GM12891 (cell line): Measurements from ENCODE around the gene RNASEH2A. TPM values are rescaled to one million over a fixed set of nuclear protein-coding genes. Genes with fewer than 3 reads are reported as not detected.

Source experiments
- DNase-seq: peaks from one replicate; pipeline ENCODE4 v3.0.0; 2011; ENCODE audit warnings: low spot score; ENCODE audit not compliant: insufficient read length
- FAIRE-seq: peaks from 2 replicates; lab custom pipeline; 2011; peaks lifted over from hg19 to GRCh38; lab: Jason Lieb, UNC
- PAX5 ChIP-seq: IDR thresholded peaks from 2 replicates; pipeline ENCODE4 v1.6.1; 2011; ENCODE audit warnings: low read length, moderate library complexity, mild to moderate bottlenecking; ENCODE audit not compliant: insufficient read depth, severe bottlenecking
- POLR2A ChIP-seq: IDR thresholded peaks from 2 replicates; pipeline ENCODE4 v1.6.1; 2011; ENCODE audit warnings: low read depth, low read length, control low read depth
- POLR2AphosphoS5 ChIP-seq: IDR thresholded peaks from 2 replicates; pipeline ENCODE4 v1.6.1; 2011; ENCODE audit warnings: low read depth, low read length, control low read depth
- POU2F2 ChIP-seq: IDR thresholded peaks from 2 replicates; pipeline ENCODE4 v1.6.1; 2011; ENCODE audit warnings: low read depth, mild to moderate bottlenecking, control low read depth, low read length, moderate library complexity
- SPI1 ChIP-seq: IDR thresholded peaks from 2 replicates; pipeline ENCODE4 v1.6.1; 2011; ENCODE audit warnings: low read depth, low read length, control low read depth
- TAF1 ChIP-seq: IDR thresholded peaks from 2 replicates; pipeline ENCODE4 v1.6.1; 2011; ENCODE audit warnings: low read depth, low read length, control low read depth
- polyA plus RNA-seq: library from polyadenylated mRNA; unstranded; fragments of >200 nt; gene quantifications from one replicate; pipeline ENCODE4 v1.2.1, GENCODE V29; 2012; ENCODE audit warnings: low read depth, missing spikeins, inconsistent platforms; ENCODE audit not compliant: missing spikeins

RNASEH2A gene
- 31.7 TPM for polyA plus RNA-seq

DNA sequence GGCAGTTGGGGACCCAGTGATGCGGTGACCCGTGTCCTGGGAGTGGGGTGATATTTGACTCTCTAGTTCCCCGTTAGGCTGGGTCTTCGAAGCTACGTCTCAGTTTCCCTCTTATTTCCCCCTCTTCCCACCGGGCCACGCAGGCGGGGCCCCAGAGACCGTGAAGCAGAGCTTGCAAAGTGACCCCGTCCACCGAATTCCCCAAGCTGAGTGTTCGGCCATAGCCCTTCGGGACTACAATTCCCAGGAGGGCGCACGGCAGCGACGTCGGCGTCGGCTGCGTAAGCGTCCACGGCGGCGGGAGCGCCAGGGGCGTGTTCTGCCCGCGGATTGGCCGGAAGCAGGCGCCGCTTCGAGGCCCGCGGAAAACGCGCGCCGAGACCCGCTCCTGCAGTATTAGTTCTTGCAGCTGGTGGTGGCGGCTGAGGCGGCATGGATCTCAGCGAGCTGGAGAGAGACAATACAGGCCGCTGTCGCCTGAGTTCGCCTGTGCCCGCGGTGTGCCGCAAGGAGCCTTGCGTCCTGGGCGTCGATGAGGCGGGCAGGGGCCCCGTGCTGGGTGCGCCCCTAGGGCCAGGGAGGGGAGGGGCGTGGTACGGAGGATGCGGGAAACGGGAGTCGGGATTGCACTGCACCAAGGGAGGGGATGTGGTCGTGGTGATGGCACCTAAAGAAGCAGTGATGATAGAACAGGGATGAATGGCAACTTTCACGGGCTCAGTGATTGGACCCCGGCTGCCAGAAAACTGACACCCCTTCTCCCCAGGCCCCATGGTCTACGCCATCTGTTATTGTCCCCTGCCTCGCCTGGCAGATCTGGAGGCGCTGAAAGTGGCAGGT lies at the start of gene RNASEH2A:
Gene RNASEH2A (plus strand): TSS at position 343 of the 840 bp plus-strand sequence. CDS start 90 bp downstream, at position 433.
- TF ChIP-seq TAF1, result peak; percentile 56; the same call in 1 of the 2 replicates
- TF ChIP-seq POLR2AphosphoS5, result peak; percentile 56; the same call in 1 of the 2 replicates
- peak; percentile 60; the same call in 1 of the 2 replicates for TF ChIP-seq POU2F2
- TF ChIP-seq PAX5, result no peak
- TF ChIP-seq SPI1, result no peak
- peak; percentile 67 for TF ChIP-seq POLR2A
- peak; percentile 98 for DNase-seq
- FAIRE-seq, result peak; percentile 99

DNA sequence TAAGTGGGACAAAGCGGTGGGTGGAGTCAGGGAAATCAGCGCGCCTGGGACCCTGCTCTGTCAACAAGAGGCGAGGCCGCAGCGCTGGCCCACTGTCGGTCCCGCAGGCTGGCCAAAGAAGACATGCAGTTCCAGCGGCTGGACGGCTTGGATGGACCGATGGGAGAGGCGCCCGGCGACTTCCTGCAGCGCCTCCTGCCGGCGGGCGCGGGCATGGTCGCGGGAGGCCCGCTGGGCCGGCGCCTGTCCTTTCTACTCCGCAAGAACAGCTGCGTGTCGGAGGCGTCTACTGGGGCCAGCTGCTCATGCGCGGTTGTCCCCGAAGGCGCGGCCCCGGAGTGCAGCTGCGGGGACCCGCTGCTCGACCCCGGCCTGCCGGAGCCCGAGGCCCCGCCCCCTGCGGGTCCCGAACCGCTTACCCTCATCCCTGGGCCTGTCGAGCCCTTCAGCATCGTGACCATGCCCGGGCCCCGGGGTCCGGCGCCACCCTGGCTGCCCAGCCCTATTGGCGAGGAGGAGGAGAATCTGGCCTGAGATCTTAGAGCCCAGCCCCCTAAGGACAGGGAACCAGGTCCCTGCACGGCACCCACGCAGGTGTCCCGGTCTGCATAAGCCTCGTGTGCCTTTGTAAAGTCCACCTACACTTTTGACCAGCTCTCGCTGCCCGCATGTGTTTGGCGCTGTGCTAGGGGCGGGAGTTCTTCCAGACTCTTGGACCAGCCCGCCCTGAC lies 48.7 kb upstream of the RNASEH2A start:
- DNase-seq, result peak; percentile 86
- TF ChIP-seq POU2F2 (no peak), TAF1 (no peak)
- FAIRE-seq, result peak; percentile 76

DNA sequence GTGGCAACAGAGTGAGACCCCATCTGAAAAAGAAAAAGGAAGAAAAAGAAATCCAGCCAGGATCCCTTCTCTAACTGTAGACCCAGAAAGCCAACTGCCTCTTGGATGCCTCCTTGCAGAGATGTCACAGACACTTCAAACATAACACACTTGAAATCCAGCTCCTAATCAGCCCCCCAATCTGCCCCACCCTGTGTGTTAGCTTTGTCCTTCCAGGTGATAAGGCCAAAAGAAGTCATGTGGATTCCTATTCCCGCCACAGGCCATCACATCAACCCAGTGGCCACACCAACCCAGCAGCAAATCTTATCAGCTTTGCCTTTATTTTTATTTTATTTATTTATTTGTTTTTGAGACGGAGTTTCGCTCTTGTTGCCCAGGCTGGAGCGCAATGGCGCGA lies 46.7 kb upstream of the RNASEH2A start:
- DNase-seq (no peak), FAIRE-seq (no peak)
- TF ChIP-seq TAF1, result no peak
- no peak for TF ChIP-seq POLR2AphosphoS5
- TF ChIP-seq PAX5, result no peak
- TF ChIP-seq POLR2A, result no peak
- no peak for TF ChIP-seq SPI1
- TF ChIP-seq POU2F2, result no peak

DNA sequence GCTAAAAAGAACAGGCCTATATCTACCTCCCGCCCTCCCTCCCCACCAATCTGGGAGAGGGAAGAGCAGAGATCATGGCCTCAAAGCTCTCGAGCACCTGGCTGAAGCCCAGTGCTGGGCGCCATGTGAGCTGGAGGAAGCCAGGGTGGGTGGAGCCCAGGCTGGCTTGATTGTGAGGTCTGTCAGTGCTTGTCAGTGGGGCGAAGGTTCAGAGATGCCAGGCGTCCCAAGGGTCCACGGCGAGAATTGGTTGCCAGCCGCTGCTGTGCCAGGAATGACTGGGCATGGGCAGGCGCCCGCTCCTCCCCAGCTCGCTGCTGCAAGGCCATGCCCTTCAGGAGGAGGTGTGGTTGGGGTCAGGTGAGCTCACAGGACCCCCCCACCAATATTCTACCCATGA lies 43.3 kb upstream of the RNASEH2A start:
- FAIRE-seq (no peak), DNase-seq (no peak)
- no peak for TF ChIP-seq TAF1
- no peak for TF ChIP-seq POU2F2
- TF ChIP-seq SPI1, result no peak
- TF ChIP-seq PAX5, result no peak
- no peak for TF ChIP-seq POLR2AphosphoS5
- no peak for TF ChIP-seq POLR2A

DNA sequence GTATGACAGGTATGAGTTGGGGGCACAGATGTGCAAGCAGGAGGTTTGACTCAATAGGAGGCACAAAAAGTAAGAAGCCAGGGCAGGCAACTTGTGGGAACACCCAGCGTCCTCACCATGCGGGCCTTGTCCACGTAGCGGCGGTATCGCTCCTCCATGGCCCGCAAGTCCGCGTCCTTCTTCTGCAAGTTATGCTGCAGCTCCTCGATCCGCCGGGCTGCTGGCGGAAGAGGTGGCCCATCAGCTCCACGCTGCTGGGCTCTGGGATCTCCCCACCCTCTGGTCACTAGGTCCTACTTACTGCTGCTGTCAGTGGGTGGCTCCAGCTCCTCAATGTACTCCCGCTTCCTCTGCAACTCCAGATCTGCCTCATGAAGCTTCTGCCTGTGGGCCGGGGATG lies 41.7 kb upstream of the RNASEH2A start:
- FAIRE-seq, result no peak
- no peak for TF ChIP-seq TAF1
- no peak for TF ChIP-seq POU2F2
- TF ChIP-seq POLR2AphosphoS5, result no peak
- no peak for TF ChIP-seq POLR2A
- TF ChIP-seq SPI1, result no peak
- no peak for TF ChIP-seq PAX5
- DNase-seq, result no peak

DNA sequence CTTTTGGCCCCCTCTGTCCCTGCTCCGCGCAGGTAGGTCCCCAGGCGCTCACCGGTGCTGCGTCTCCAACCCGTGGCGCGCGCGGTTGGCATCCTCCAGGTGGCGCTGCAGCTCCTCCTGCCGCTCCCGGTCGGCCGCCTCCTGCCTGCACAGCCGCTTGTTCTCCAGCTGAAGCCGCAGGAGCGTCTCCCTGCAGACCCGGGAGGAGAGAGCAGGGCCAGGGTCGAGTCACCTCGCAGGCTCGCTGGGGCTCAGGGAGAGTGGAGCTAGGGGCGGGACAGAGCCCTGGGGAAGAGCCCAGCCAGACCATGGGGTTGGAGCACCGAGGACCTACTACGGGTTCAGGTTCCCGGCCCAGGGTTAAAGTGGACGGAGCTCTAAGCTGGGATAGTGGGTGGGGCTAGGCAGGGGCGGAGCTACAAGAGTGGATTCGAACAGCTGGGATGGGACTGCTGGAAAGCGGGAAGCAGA lies 40.3 kb upstream of the RNASEH2A start:
- DNase-seq, result peak; percentile 90
- FAIRE-seq, result peak; percentile 91
- no peak for TF ChIP-seq PAX5
- no peak for TF ChIP-seq TAF1
- TF ChIP-seq POLR2AphosphoS5, result no peak
- TF ChIP-seq POU2F2, result no peak
- no peak for TF ChIP-seq POLR2A
- no peak for TF ChIP-seq SPI1

DNA sequence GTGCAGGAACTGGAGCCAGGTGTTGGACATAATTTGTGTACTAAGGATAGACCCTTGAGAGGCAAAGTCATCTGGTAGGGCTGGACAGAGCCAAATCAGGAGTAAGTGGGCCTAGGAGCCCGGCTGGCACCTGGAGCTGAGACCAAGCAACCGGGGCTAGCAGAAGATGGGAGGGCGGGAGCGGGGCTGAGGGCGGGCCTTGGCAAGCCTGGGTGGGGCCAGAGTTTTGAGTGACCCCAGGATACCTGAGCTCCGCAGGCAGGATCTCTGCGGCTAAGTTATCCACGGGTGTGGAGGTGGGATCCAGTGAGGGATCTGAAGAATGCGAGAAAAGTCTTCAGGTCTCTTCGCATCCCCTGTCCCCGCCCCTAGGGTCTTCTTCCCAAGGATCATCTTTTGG lies 39.2 kb upstream of the RNASEH2A start:
- DNase-seq, result no peak
- FAIRE-seq, result no peak
- no peak for TF ChIP-seq SPI1
- no peak for TF ChIP-seq PAX5
- TF ChIP-seq POLR2AphosphoS5, result no peak
- no peak for TF ChIP-seq POU2F2
- no peak for TF ChIP-seq POLR2A
- TF ChIP-seq TAF1, result no peak

DNA sequence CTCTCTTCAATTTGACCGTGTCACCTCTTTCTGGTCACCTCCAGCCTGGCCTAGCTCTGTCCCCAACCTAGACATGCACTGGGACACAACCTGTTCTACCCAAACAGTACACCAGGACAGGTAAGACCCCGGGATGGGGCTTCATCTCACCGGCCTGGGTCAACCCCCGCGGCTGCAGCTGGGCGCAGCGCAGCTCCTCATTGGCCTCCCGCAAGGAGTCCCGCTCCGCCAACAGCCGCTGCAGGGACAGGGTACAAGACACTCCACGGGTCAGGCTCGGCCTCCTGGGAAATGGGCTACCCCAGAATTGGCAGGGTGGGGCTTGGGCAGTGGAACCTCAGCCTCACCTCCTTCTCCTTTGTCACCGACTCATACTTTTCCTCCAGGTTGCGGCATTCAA lies 38.7 kb upstream of the RNASEH2A start:
- no peak for TF ChIP-seq POU2F2
- TF ChIP-seq TAF1, result no peak
- TF ChIP-seq POLR2A, result no peak
- no peak for TF ChIP-seq POLR2AphosphoS5
- no peak for TF ChIP-seq SPI1
- TF ChIP-seq PAX5, result no peak
- no peak for DNase-seq
- no peak for FAIRE-seq

DNA sequence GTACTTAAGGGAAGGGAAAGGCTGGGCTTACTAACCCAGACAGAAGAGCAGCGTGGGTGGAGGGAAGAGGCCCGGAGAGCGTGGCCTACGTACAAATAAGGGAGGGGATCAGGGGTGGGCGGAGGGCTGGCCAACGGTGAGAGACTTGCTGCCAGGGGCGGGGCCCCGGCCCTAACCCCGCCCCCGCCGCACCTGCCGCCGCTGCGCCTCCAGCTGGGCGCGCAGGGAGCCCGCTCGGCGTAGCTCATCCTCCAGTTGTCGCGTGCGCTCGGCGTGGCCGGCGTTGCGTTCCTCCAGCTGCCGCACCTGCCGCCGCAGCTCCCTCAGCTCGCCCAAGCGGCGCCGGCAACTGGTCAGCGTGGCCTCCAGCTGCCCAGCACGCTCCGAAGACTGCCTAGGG lies 36.7 kb upstream of the RNASEH2A start:
- TF ChIP-seq PAX5 (no peak), POLR2AphosphoS5 (no peak), TAF1 (no peak)
- FAIRE-seq (no peak), DNase-seq (no peak)
